ENCODE measurements around the gene PHB1.
"Not testable (repeated sequence)": the region's sequence is repeated elsewhere in the genome, so short reads cannot be mapped to it uniquely, and the experiment has no call there.

PHB1 gene

DNA sequence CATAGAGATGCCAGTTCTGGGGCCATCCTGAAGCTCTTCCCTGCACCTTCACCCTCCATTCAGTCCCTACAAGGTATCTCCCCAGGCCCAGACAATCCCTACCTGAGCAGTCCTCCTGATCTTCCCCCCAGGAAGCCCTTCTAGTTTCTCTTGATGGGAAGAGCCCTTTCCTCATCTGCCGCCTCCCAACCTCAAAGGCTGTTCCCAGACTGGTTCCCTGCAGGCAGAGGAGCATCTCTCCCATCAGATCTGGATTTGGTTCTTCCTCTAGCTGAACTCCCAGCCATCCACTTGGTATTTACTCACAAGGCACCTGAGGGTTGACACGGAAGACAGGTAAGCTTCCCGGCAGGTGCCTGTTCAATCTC is 24.6 kb upstream of the PHB1 start:
- no peak for DNase-seq

DNA sequence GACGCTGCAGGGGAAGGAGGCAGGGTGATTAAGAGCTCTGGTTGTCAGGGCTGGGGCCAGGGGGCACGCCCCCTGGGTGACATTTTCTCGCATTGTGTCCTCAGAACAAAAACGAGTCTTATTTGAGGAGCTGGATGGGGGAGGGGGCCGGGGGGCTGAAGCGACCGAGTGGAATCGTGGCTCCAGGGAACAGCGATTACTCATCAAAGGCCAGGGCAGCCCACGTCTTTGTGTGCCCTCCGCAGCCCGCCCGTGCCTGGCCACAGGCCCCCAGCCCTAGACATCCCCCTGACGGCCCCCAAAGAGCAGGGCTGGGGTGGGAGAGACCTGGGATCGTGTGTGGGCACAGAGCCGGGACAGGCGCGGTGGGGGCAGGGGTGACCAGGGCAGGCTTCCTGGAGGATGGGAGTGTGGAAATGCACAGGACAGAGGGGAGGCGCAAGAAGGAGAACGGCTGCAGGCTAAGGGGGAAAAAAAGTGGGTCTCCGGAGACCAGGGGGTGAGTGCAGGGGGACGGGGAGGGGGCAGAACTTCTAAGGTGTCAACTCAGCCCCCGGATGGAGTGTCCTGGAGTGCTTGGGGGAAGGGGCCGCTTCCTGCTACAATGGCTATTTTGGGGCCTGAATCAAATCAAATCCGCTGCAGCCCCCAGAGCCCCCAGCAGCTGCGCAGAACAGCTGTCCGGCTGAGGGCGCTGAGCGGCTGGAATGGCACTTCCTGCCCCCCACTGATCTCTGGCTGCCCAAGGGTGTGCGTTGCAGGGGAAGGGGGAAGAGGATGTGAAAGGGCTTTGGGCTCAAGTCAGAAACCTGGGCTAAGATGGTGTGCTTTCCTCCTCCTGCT is 24.0 kb upstream of the PHB1 start:
- DNase-seq = no peak

DNA sequence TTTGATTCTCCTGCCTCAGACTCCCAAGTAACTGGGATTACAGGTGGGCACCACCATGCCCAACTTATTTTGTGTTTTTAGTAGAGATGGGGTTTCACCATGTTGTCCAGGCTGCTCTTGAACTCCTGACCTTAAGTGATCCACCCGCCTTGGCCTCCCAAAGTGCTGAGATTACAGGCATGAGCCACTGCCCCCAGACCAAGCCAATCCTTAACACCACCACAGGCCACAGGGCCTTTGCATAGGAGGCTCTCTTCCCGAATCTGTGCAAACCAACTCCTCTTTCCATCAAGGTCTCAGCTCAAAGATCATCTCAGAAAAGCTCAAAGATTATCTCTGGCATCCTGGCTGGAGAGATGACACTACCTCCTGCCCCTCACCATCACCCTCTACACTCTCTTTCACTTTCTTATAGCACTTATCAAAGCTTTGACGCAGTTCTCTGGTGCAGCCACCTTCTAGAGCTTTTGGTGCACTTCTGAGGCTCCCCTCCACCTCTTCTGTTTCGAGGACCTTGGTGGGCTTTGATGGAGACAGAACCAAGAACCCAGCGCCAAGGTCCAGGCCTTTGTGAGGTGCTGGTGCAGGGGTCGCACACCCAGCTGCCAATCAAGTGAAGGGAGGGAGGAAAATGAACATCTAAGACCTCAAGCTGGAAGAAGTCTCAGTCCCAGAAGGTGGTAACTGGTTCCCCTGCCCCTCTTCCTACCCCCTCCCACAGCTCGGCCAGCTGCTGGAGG is 23.2 kb upstream of the PHB1 start:
- DNase-seq = no peak

DNA sequence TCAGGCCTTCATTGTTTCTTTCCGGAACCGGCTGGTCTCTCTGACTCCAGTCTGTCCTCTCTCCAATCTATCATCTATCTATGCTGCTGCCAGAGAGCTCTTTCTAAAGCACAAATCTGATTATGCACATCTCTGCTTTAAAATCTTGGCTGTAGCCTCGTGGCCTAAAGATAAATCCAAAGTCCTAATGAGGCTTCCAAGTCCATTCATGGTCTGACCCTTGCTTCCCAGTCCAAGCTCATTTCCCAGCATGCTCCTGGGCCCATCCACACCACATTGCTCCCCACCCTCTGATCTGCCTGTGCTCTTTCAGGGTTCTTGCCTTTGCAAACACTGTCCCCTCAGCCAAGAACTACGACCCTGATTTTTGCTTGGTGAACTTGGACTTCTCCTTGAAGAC is 21.5 kb upstream of the PHB1 start:
- DNase-seq = no peak

DNA sequence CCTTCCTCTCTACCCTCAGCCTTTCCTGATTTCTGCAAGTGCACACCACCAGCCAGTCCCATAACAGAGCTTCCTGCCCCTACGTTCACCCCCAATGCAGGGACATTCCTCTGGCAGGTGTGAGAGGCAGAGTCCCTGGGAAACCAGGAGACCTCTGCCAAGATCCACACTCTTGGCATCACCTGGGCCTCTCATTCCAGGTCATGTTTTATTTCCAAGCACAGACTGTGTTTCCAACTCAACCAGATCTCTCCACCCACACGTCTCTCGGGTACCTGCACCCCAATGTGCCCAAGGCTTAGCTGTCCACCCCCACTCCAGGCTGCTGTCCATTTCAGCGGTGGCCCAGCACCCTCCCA is 21.0 kb upstream of the PHB1 start:
- DNase-seq = no peak

DNA sequence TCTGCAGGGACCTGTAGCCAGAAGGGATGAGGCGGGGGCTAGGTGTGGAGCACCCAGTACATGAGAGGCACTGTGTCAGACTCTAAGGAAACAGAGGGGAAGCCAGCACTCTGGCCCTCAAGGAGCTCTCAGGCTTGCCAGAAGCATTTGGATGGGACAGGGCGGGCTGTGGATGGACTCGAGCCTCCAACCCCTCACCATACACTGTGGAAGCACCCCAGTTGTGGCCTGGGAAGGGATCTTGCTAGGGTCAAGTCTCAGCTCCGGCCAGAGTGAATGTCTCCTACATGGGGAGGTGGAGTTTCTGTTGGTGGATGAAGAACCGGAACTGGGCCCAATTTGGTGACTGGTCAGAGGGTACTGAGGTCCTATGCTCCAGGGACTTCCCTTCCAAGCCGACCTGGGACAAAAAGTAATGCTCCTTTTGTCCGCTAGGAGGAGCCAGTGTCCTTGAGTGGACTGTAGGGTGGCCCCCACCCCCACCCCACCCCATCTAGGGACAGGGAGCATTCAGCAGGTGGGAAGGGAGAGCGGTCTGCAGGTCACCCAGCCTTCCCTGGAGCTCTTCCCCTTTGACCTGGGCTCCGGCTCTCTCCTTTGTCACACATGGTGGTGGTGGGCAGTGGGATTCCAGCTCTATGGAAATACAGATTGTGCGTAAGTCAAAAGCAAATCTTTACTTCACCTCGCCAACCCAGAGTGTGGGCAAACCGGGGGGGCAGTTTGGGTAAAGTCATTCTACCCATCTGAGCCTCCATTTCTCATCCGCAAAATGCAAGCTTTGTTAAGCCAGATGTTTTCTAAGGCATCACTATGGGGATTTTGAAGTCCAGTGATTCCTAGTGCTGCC is 20.4 kb upstream of the PHB1 start:
- no peak for DNase-seq

DNA sequence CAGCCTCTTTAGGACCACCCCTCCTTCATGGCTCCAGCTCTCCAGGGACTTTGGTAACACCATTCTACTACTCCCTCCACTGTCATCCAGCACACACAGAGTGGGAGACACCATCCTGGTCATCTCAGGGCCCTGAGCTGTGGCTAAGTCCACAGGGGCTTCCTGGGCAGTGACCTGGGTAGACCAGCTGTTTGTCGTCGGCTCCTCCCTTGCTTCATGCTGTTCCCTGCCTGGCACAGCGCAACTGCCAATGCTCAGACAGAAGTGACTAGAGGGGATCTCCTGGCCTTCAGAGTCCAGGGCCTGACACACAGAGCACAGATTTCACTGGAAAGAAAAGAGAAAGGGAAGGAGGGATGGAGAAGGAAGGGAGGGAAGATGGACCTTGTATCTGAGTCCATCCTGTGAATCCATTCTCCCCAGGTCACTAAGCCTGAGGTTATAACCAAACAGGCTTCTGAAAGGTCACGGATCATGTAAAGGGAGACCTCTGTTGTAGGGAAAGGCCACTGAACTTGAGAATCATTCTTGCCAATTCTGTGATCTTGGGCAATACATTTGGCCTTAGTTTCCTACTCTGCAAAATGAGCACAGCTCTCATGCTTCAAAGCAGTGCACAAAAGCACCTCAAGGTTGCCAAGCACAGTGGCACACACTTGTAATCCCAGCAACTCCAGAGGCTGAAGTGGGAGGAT is 18.5 kb upstream of the PHB1 start:
- DNase-seq = no peak

DNA sequence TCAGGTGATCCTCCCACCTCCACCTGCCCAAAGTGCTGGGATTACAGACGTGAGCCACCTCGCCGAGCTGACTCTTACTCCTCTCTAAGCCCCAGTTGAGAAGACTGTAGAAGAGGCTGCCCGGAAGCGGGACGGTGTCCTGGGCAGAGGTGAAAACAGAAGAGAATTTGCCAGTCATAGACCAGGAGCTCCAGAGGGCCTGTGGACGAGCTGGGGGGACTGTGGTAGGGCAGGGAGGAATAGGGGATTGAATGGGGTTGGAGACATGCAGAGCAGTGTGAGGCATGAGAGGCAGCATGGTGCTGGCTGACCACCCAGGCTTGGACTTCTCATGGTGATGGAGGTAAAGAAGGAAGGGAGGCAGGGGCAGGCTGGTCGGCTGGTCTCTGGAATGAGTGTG is 17.1 kb upstream of the PHB1 start:
- no peak for DNase-seq

DNA sequence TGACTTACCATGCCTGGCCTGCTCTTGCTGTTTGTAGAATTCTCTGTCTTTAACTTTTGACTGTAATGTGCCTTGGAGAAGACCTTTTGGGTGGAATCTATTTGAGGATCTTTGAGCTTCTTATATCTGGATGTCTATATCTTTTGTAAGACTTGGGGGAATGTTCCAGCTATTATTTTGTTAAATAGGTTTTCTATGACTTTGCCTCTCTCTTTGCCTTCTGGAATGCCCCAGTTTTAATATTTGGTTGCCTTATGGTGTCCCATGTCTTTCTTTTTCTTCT is 10.3 kb upstream of the PHB1 start:
- DNase-seq = no peak

DNA sequence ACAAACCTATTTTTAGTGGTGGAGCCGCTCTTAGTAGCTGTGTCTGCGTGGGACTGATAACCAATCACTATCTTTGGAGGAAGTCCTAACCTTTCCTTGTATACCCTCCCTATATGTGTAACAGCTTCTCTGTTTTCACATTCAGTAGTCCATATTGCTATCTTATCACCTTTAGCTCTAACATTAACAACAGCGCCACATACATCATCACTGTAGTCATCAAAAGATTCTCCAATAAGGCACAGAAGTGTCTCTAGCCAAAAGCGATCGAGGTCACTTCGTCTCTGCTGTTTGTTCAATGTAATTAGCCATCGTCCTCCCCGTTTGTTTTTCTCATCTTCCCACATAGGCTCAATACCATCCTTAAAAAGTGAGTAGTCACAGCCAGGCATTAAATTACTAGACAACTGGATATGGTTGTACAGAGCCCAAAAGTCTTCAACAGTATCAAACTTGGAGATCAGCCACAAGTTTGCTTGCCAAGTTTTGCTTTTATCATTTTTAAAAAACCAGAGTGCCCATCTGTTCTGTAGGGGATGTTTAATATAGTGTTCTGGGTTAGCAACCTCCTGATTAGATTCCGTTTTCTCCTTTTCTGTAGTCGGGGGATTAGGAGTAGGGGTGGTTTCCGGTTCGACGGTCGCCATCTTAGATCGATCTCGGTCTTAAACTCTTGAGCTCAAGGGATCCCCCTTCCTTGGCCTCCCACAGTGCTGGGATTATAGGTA is 9.8 kb upstream of the PHB1 start:
- not testable (repeated sequence) for DNase-seq

DNA sequence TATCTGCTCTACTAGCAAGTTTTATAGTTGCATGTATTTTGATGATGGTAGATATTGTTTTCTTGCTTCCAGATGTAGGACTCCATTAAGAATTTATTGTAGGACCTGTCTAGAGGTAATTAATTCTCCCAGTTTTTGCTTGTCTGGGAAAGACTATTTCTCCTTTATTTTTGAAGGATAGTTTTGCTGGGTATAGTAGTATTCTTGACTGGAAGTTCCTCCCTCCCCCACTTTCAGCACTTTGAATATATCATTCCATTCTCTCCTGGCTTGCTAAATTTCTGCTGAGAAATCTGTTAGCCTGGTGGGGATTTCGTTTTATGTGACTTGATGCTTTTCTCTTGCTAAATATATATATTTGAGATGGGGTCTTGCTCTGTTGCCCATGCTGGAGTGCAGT is 8.0 kb upstream of the PHB1 start:
- DNase-seq = no peak

DNA sequence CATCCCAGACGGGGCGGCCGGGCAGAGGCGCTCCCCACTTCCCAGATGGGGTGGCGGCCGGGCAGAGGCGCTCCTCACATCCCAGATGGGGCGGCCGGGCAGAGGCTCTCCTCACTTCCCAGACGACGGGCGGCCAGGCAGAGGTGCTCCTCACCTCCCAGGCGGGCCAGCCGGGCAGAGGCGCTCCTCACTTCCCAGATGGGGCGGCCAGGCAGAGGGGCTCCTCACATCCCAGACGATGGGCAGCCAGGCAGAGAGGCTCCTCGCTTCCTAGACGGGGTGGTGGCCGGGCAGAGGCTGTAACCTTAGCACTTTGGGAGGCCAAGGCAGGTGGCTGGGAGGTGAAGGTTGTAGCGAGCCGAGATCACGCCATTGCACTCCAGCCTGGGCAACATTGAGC is 5.1 kb upstream of the PHB1 start:
- not testable (repeated sequence) for DNase-seq

DNA sequence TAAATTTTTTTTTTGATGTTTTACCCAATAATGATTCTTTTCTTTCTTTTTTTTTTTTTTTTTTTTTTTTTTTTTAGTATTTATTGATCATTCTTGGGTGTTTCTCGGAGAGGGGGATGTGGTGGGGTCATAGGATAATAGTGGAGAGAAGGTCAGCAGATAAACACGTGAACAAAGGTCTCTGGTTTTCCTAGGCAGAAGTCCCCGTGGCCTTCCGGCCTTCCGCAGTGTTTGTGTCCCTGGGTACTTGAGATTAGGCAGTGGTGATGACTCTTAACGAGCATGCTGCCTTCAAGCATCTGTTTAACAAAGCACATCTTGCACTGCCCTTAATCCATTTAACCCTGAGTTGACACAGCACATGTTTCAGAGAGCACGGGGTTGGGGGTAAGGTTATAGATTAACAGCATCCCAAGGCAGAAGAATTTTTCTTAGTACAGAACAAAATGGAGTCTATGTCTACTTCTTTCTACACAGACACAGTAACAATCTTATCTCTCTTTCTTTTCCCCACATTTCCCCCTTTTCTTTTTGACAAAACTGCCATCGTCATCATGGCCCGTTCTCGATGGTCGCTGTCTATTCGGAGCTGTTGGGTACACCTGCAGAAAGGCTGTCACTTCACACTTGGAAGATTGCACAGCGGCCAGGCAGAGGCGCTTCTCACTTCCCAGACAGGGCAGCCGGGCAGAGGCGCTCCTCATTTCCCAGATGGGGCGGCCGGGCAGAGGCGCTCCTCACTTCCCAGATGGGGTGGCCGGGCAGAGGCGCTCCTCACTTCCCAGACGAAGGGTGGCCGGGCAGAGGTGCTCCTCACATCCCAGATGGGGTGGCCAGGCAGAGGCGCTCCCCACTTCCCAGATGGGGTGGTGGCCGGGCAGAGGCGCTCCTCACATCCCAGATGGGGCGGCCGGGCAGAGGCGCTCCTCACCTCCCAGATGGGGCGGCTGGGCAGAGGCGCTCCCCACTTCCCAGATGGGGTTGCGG is 4.4 kb upstream of the PHB1 start:
- DNase-seq = not testable (repeated sequence)

DNA sequence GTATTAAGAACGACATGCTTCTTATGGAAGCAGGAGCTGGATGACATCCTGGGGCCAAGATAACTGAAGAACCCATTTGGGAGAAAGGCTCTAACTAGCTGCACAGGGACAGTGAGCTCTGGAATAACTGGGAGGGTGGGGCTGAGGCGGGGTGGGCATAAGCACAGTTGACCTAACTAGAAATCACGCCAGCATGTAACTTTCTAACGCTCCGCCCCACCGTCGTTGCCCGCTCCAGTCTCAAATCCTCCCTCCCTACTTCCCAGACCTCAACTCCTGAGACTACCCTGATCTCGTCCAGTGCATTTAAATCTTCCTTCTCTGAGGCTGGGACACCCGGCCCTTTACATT is 436 bp downstream of the PHB1 start:
- DNase-seq = no peak

DNA sequence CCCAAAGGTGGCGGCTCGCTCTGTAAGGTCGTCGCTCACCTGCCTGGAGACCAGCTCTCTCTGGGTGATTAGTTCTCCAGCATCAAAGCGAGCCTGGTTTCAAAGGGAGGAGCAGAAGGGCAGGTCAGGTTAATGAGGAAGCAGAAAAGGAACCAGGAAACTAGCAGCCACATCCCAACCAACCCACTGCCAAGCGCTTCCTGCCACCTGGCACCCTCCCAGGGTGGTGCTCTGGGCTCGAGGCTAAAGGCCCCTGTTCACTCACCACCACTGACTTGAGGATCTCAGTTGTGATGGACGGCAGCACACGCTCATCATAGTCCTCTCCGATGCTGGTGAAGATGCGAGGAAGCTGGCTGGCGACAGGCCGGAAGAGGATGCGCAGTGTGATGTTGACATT is 5.6 kb downstream of the PHB1 start:
- no peak for DNase-seq

DNA sequence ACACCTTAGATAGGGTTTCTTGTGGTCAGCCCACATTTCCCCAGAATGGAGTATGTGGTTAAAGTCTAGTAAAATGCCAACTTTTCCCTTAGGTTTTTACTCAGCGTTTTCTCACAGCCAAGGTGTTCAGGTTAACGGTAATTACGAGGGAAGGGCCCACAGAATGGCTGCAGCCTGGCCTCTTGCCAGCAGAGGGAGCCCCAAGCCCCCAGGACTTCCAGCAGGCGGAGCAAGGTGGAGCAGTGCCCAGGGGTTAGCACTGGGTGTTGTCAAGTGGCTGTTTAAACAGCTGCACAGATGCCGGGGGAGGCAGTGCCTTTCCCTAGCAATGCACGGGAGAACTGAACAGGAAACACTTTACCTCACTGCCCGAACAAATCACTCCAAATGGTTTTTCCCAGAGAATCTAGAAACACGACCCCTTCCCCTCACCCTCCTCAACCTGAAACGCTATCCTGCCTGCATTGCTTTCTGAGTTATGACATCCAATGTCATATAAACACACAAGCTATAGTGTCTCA is 6.6 kb downstream of the PHB1 start:
- no peak for DNase-seq

DNA sequence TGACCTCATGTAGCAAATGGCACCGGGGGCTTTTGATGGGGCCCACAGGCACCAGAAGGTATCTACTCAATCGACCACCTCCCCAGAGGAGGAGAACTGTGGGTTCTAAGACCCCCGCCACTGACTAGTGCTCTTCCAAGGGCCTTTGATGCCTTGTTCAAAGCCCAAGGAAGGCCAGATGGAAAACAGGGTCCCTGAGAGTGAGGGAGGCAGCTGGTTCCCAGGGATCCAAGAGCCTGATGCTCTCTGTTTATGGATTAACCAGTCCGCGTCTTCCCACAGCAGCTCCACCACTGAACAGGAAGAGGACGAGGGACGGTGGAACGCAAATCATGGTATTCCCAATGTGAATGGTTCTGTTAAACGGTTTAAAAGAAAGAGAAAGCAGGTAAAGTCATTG is 7.6 kb downstream of the PHB1 start:
- DNase-seq = no peak

DNA sequence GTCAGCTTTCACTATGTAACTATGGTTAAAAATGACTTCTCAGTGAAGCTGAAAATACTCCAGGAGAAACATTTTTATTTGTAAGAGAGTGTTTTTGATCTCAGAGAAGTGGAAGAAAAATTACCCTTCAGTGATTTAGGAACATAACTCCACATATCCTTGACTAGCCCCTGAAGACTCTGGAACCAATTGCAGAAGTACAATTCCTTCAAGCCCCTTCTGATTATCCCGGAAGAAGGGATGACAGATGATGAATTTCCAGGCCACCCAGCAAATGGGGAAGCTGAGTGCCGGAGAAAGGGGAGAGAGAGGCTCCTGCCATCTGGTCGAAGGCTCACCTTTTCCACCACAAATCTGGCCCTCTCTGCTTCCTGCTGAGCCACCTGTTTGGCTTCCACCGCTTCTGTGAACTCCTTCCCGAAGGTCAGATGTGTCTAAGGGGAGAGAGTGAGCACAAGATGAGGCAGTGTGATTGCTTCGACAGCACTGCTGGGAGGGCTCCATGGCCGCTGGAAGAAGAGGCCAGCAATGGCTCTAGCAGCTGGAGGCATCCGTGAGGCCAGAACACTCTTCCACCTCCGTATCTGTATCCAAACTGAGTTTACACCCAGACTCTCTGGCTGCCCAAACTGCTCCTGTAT is 8.1 kb downstream of the PHB1 start:
- DNase-seq = no peak

DNA sequence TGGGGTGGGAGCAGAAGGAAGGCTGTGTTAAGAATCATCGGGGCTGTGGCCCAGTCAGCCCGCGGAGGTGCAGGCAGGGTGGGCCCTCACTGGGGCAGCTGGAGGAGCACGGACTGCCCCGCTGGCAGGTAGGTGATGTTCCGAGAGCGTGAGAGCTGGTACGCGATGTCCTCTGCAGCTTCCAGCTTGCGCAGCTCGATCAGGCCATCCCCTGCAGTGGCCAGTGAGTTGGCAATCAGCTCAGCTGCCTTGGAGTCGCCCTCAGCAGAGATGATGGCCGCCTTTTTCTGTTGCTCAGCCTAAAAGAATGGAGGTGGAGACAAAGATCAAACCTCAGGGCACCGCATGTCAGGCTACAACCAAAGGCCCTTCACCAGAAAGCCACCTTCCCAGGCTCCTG is 9.8 kb downstream of the PHB1 start:
- DNase-seq = no peak

DNA sequence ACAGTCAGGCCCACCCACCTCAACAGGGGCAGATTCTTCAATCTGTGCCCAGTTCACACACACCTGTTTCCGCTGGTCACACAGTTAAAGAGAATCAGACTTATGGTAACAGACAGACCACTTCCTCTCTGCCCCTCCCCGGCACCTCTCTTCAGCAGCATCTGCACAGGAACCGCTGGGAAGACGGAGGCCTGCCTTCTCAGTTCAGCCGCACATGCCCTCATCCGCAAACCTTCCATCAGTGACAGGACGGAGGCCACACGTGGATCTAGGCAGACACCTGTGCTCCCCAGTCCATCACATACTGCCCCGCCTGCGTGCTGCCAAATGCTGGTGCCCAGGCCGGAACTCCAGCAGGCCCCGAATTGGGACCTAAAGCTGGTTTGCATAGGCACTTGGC is 10.3 kb downstream of the PHB1 start:
- DNase-seq = no peak
